ENCODE data around the gene ATG101.

DNA sequence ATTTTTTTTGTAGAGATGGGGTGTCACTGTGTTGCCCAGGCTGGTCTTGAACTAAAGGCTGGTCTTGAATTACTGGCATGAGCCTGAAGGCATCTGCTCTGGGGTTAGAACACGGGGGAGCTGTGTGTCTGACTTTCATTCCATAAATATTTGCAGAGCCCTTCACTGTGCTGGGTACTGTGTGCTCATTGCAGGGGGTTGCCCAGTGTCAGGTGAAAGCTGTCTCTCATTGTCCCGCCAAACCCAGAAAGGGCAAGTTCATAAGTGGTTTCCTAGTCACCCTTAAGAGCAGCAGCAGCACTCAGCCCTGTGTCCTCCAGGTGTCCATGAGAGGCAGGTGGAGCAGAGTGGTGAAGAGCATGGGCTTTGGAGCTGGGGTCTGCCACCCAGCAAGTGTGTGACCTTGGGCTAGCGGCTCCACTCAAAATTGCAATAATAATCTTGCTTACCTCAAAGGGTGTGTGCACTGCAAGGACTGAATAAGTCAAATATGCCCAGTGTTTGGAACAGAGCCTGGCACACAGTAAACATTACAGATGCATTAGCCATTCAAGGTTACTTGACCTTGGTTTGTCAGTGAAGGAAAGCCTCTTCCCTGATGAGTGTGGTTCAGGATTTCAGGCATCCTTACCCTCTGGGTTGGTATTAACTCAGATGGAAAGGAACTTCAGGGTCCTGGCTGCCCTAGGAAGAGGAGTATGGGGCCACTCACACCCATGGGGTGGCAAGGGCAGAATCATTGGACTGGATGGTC lies 5.4 kb downstream of the ATG101 start:
- TF ChIP-seq POLR2A (IDR thresholded peaks at IDR 0.05; ENCODE audit: low read depth), result no peak
- TF ChIP-seq, protein P1, sequence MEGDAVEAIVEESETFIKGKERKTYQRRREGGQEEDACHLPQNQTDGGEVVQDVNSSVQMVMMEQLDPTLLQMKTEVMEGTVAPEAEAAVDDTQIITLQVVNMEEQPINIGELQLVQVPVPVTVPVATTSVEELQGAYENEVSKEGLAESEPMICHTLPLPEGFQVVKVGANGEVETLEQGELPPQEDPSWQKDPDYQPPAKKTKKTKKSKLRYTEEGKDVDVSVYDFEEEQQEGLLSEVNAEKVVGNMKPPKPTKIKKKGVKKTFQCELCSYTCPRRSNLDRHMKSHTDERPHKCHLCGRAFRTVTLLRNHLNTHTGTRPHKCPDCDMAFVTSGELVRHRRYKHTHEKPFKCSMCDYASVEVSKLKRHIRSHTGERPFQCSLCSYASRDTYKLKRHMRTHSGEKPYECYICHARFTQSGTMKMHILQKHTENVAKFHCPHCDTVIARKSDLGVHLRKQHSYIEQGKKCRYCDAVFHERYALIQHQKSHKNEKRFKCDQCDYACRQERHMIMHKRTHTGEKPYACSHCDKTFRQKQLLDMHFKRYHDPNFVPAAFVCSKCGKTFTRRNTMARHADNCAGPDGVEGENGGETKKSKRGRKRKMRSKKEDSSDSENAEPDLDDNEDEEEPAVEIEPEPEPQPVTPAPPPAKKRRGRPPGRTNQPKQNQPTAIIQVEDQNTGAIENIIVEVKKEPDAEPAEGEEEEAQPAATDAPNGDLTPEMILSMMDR (IDR thresholded peaks at IDR 0.05), result no peak
- no peak for TF ChIP-seq EP300 (IDR thresholded peaks at IDR 0.05)
- no peak for TF ChIP-seq POLR2AphosphoS5 (IDR thresholded peaks at IDR 0.05)

Measured in esophagus muscularis mucosa (tissue), 4 donors.